Thyroid gland (tissue), 4 donors: ENCODE data around the gene APOL6.

ENCODE experiments used
- POLR2A ChIP-seq, 2 donors: fragments of 450-650 bp; IDR thresholded peaks; one replicate each; pipeline ENCODE4 v1.6.1; 2017; ENCODE audit warnings: antibody characterized with exemption in 2 of 2, mild to moderate bottlenecking in 2 of 2, moderate library complexity in 1 of 2
- TF ChIP-seq, protein P1 (sequence below), 6 experiments: fragments of 200-600 bp in 3 of 6; fragments of 450-650 bp in 3 of 6; sonication (generic) in 3 of 6; IDR thresholded peaks; one replicate each; pipeline ENCODE4 v1.5.1; 2016 to 2019; ENCODE audit warnings: antibody characterized with exemption in 6 of 6, mild to moderate bottlenecking in 2 of 6, inconsistent platforms in 1 of 6, moderate library complexity in 1 of 6

DNA sequence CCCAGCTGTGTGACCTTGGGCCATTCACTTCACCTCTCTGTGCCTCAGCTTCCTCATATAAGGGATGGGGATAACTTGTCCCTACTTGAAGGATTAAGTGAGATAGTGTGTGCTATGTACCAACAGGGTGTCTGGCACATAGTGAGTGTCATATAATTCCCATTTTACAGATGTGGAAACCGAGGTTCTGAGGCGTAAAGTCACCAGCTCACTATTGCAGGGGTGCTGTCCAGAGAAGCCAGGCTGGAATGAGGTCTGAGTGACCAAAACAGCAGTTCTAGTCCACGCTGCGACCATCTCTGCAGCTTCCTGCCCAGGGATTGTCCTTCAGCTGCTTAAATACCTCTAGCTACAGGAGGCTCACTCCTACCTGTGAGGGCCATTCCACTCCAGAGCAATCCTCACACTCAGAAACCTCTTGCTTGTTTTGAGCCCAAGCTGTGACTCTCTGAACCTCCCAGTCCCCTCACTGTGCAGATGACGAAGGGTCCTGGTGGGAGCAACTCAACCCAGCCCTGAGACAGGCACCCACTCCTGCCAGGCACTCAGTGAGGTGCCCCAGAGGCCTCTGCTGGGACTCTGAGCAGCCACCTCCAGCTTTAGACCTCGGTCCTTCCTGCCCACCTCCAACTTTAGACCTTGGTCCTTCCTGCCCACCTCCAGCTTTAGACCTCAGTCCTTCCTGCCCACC, 36.9 kb upstream of the APOL6 start:
- TF ChIP-seq, protein P1, sequence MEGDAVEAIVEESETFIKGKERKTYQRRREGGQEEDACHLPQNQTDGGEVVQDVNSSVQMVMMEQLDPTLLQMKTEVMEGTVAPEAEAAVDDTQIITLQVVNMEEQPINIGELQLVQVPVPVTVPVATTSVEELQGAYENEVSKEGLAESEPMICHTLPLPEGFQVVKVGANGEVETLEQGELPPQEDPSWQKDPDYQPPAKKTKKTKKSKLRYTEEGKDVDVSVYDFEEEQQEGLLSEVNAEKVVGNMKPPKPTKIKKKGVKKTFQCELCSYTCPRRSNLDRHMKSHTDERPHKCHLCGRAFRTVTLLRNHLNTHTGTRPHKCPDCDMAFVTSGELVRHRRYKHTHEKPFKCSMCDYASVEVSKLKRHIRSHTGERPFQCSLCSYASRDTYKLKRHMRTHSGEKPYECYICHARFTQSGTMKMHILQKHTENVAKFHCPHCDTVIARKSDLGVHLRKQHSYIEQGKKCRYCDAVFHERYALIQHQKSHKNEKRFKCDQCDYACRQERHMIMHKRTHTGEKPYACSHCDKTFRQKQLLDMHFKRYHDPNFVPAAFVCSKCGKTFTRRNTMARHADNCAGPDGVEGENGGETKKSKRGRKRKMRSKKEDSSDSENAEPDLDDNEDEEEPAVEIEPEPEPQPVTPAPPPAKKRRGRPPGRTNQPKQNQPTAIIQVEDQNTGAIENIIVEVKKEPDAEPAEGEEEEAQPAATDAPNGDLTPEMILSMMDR (IDR thresholded peaks at IDR 0.05) = no peak
- no peak for TF ChIP-seq POLR2A (IDR thresholded peaks at IDR 0.05)
